H9 (cell line): ENCODE measurements around the gene FAM107A. TPM values are rescaled to one million over a fixed set of nuclear protein-coding genes. Genes with fewer than 3 reads are reported as not detected.

Experiments used
- DNase-seq: peaks from one replicate; pipeline ENCODE4 v3.0.0-alpha.2; 2017
- H2AFZ ChIP-seq: one replicate; pipeline ENCODE4 v1.6.1; 2013; ENCODE audit warnings: mild to moderate bottlenecking, low read length, control low read depth, moderate library complexity
- H2AK5ac ChIP-seq: 2 replicates; pipeline ENCODE4 v1.6.1; 2013; ENCODE audit warnings: low read length, control low read depth, mixed read lengths; ENCODE audit not compliant: insufficient read length
- H2BK120ac ChIP-seq: one replicate; pipeline ENCODE4 v1.6.1; 2013; ENCODE audit warnings: low read depth, mild to moderate bottlenecking, low read length, control low read depth, inconsistent platforms; ENCODE audit not compliant: poor library complexity, severe bottlenecking
- H2BK12ac ChIP-seq: 2 replicates; pipeline ENCODE4 v1.6.1; 2013; ENCODE audit warnings: low read length, control low read depth, mixed read lengths, low read depth; ENCODE audit not compliant: insufficient read length
- H2BK15ac ChIP-seq: 2 replicates; pipeline ENCODE4 v1.6.1; 2013; ENCODE audit warnings: low read depth, low read length, control low read depth
- H2BK20ac ChIP-seq: one replicate; pipeline ENCODE4 v1.6.1; 2013; ENCODE audit warnings: low read depth, mild to moderate bottlenecking, low read length, control low read depth, inconsistent platforms; ENCODE audit not compliant: poor library complexity, severe bottlenecking
- H2BK5ac ChIP-seq: 2 replicates; pipeline ENCODE4 v1.6.1; 2013; ENCODE audit warnings: low read length, control low read depth, mixed read lengths; ENCODE audit not compliant: insufficient read length
- H3K14ac ChIP-seq: 2 replicates; pipeline ENCODE4 v1.6.1; 2013; ENCODE audit warnings: low read length, control low read depth; ENCODE audit not compliant: insufficient read depth
- H3K18ac ChIP-seq: 2 replicates; pipeline ENCODE4 v1.6.1; 2013; ENCODE audit warnings: low read depth, mild to moderate bottlenecking, mixed read lengths, low read length, control low read depth; ENCODE audit not compliant: insufficient read length
- H3K23ac ChIP-seq: 2 replicates; pipeline ENCODE4 v1.6.1; 2013; ENCODE audit warnings: low read length, control low read depth, mixed read lengths, low read depth; ENCODE audit not compliant: insufficient read length
- H3K23me2 ChIP-seq: 2 replicates; pipeline ENCODE4 v1.6.1; 2013; ENCODE audit warnings: low read depth, mild to moderate bottlenecking, mixed read lengths, low read length, control low read depth; ENCODE audit not compliant: insufficient read length, poor library complexity, severe bottlenecking
- H3K27ac ChIP-seq: 2 replicates; pipeline ENCODE4 v1.5.1; 2013; ENCODE audit warnings: low read length, control low read depth, mixed read lengths, low read depth; ENCODE audit not compliant: insufficient read length
- H3K27me3 ChIP-seq: 2 replicates; pipeline ENCODE4 v1.6.1; 2013; ENCODE audit warnings: low read length, control low read depth, inconsistent platforms; ENCODE audit not compliant: insufficient read depth
- H3K4ac ChIP-seq: 2 replicates; pipeline ENCODE4 v1.6.1; 2013; ENCODE audit warnings: low read depth, mild to moderate bottlenecking, control low read depth, inconsistent platforms, low read length, moderate library complexity
- H3K4me1 ChIP-seq: 2 replicates; pipeline ENCODE4 v1.6.1; 2013; ENCODE audit warnings: low read length, control low read depth, inconsistent platforms; ENCODE audit not compliant: insufficient read depth
- H3K4me2 ChIP-seq: 2 replicates; pipeline ENCODE4 v1.6.1; 2013; ENCODE audit warnings: low read length, control low read depth, mixed read lengths; ENCODE audit not compliant: insufficient read length, insufficient read depth
- H3K56ac ChIP-seq: 2 replicates; pipeline ENCODE4 v1.6.1; 2013; ENCODE audit warnings: low read depth, mild to moderate bottlenecking, mixed read lengths, low read length, control low read depth; ENCODE audit not compliant: insufficient read length
- H3K79me1 ChIP-seq: 2 replicates; pipeline ENCODE4 v1.6.1; 2013; ENCODE audit warnings: low read depth, mild to moderate bottlenecking, moderate library complexity, low read length, control low read depth, inconsistent platforms; ENCODE audit not compliant: insufficient read depth, poor library complexity, severe bottlenecking
- H3K79me2 ChIP-seq: 2 replicates; pipeline ENCODE4 v1.6.1; 2013; ENCODE audit warnings: low read length, control low read depth, inconsistent platforms; ENCODE audit not compliant: insufficient read depth
- H3K9ac ChIP-seq: 2 replicates; pipeline ENCODE4 v1.6.1; 2013; ENCODE audit warnings: low read length, control low read depth, mixed read lengths; ENCODE audit not compliant: insufficient read length; ENCODE audit errors: extremely low read depth
- H3K9me3 ChIP-seq: one replicate; pipeline ENCODE4 v1.6.1; 2013; ENCODE audit warnings: low read depth, low read length, inconsistent platforms; ENCODE audit not compliant: control insufficient read depth
- H3T11ph ChIP-seq: one replicate; pipeline ENCODE4 v1.6.1; 2013; ENCODE audit warnings: mild to moderate bottlenecking, low read length, control low read depth, inconsistent platforms
- H4K20me1 ChIP-seq: one replicate; pipeline ENCODE4 v1.6.1; 2013; ENCODE audit not compliant: control insufficient read depth, insufficient read length, insufficient read depth
- H4K5ac ChIP-seq: 2 replicates; pipeline ENCODE4 v1.6.1; 2013; ENCODE audit warnings: low read depth, mild to moderate bottlenecking, mixed read lengths, low read length, control low read depth; ENCODE audit not compliant: insufficient read length
- H4K8ac ChIP-seq: replicated peaks from 2 replicates; pipeline ENCODE4 v1.6.1; 2013; ENCODE audit warnings: low read length, control low read depth, mixed read lengths, low read depth; ENCODE audit not compliant: insufficient read length
- H4K91ac ChIP-seq: 2 replicates; pipeline ENCODE4 v1.6.1; 2013; ENCODE audit warnings: low read depth, mild to moderate bottlenecking, moderate library complexity, mixed read lengths, low read length, control low read depth; ENCODE audit not compliant: insufficient read length
- H3K27ac Mint-ChIP-seq, 3 experiments: 2 replicates in 2 of 3; 3 replicates in 1 of 3; pipeline ENCODE4 v1.8.0; 2020 to 2021; ENCODE audit warnings: mixed read lengths in 3 of 3, mild to moderate bottlenecking in 1 of 3, moderate library complexity in 1 of 3
- H3K27me3 Mint-ChIP-seq: 2 replicates; pipeline ENCODE4 v1.8.0; 2021; ENCODE audit warnings: low read depth, mild to moderate bottlenecking, moderate library complexity, mixed read lengths
- H3K36me3 Mint-ChIP-seq, 3 experiments: 2 replicates in 2 of 3; 3 replicates in 1 of 3; pipeline ENCODE4 v1.8.0; 2020 to 2021; ENCODE audit warnings: low read depth in 3 of 3, mixed read lengths in 3 of 3; ENCODE audit not compliant: insufficient read depth in 1 of 3
- H3K4me1 Mint-ChIP-seq, 2 experiments: 2 replicates each; pipeline ENCODE4 v1.8.0; 2020; ENCODE audit warnings: mixed read lengths in 2 of 2
- H3K4me3 Mint-ChIP-seq, 2 experiments: 2 replicates in 1 of 2; 3 replicates in 1 of 2; pipeline ENCODE4 v1.8.0; 2020 to 2021; ENCODE audit warnings: mild to moderate bottlenecking in 2 of 2, mixed read lengths in 2 of 2, moderate library complexity in 1 of 2
- H3K9me3 Mint-ChIP-seq, 2 experiments: 2 replicates in 1 of 2; 3 replicates in 1 of 2; pipeline ENCODE4 v1.8.0; 2020; ENCODE audit warnings: mild to moderate bottlenecking in 2 of 2, mixed read lengths in 2 of 2, moderate library complexity in 1 of 2
- CTCF ChIP-seq: fragments of 200-600 bp; sonication (generic); conservative IDR thresholded peaks from 3 replicates; pipeline ENCODE4 v1.8.0; 2021; ENCODE audit warnings: antibody characterized with exemption, mild to moderate bottlenecking
- WGBS: extraction: QIAGEN DNeasy Blood & Tissue Kit; methylation state at CpG from one replicate; pipeline ENCODE4 v1.1.7; 2013; ENCODE audit warnings: missing lambda C conversion rate, low lambda C conversion rate, mixed read lengths; ENCODE audit not compliant: insufficient read length; ENCODE audit errors: extremely low coverage; 5-methylcytosine and 5-hydroxymethylcytosine counted together
- total RNA-seq: library from RNA; stranded (reverse); gene quantifications from 2 replicates; pipeline ENCODE4 v1.2.1, GENCODE V29; 2021

Gene FAM107A
- total RNA-seq, 1 experiment from 2014 or later: 0.11 TPM

GRCh38 chr3:58622436-58622835, 45.2 kb upstream of the FAM107A start:
- no peaks in the 10 kb centered on the region for H3K36me3 Mint-ChIP-seq
- H3K27me3 ChIP-seq: no peaks in the 10 kb centered on the region
- H3K23me2 ChIP-seq: no peaks in the 10 kb centered on the region
- H2BK120ac ChIP-seq: no peak overlapping the region
- no peak overlapping the region for H2AK5ac ChIP-seq
- DNase-seq: no peak
- H2BK5ac ChIP-seq: no peak overlapping the region
- H3K27ac ChIP-seq: no peak overlapping the region
- no peak overlapping the region for H2AFZ ChIP-seq
- no peak overlapping the region for H3K18ac ChIP-seq
- H3K4me1 Mint-ChIP-seq: peaks cover 5 to 22% of the 10 kb centered on the region in 2 experiments
- no peaks in the 10 kb centered on the region for H3K9me3 ChIP-seq
- H3T11ph ChIP-seq: no peak overlapping the region
- no peak overlapping the region for H3K4me2 ChIP-seq
- no peaks in the 10 kb centered on the region for H3K79me2 ChIP-seq
- no peak overlapping the region for H3K4me3 Mint-ChIP-seq
- no peaks in the 10 kb centered on the region for H3K79me1 ChIP-seq
- no peak overlapping the region for H3K9ac ChIP-seq
- no peak overlapping the region for H4K5ac ChIP-seq
- H2BK20ac ChIP-seq: no peak overlapping the region
- TF ChIP-seq CTCF: no peak
- no peak overlapping the region for H3K23ac ChIP-seq
- peaks cover 7% of the 10 kb centered on the region for H3K27me3 Mint-ChIP-seq
- no peaks in the 10 kb centered on the region for H3K4me1 ChIP-seq
- no peaks in the 10 kb centered on the region for H3K9me3 Mint-ChIP-seq
- H4K20me1 ChIP-seq: no peaks in the 10 kb centered on the region
- no CpG with 5 or more reads among the region's 4 CpGs for WGBS
- H3K14ac ChIP-seq: no peak overlapping the region
- no peak overlapping the region for H4K8ac ChIP-seq
- no peak overlapping the region for H3K56ac ChIP-seq
- no peak overlapping the region for H2BK12ac ChIP-seq
- H4K91ac ChIP-seq: no peak overlapping the region
- no peak overlapping the region for H3K27ac Mint-ChIP-seq
- no peak overlapping the region for H2BK15ac ChIP-seq
- H3K4ac ChIP-seq: no peak overlapping the region
